Neural progenitor cell (in vitro differentiated cells): ENCODE measurements around the gene TCF25.

ENCODE experiments used
- EZH2 ChIP-seq: fragments of 200-600 bp; sonication (generic); IDR thresholded peaks from 2 replicates; pipeline ENCODE4 v1.6.1; 2017; ENCODE audit warnings: antibody characterized with exemption, mild to moderate bottlenecking, moderate library complexity
- EZH2phosphoT487 ChIP-seq: fragments of 200-600 bp; sonication (generic); IDR thresholded peaks from 2 replicates; pipeline ENCODE4 v1.6.1; 2017; ENCODE audit warnings: antibody characterized with exemption
- TF ChIP-seq, protein P1 (sequence below): fragments of 200-600 bp; sonication (generic); IDR thresholded peaks from 2 replicates; pipeline ENCODE4 v1.5.1; 2017; ENCODE audit warnings: antibody characterized with exemption, mild to moderate bottlenecking

DNA sequence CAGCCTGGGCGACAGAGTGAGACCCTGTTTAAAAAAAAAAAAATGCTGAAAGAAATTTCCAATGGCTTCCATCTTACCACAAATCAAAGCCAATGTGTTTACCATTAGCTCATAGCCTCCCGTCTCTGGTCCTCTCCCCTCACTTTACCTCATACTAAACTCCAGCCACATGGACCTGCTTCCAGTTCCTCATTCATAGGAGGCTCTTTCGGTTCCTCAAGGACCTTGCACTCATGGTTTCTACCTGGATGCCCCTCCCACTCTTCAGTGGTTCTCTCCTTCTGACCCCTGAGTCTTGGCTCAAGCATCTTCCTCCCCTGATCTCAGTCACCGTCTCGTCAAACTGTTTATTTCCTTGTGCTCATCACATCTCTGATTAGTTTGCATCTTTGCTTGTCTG, 71.4 kb downstream of the TCF25 start:
- TF ChIP-seq, protein P1, sequence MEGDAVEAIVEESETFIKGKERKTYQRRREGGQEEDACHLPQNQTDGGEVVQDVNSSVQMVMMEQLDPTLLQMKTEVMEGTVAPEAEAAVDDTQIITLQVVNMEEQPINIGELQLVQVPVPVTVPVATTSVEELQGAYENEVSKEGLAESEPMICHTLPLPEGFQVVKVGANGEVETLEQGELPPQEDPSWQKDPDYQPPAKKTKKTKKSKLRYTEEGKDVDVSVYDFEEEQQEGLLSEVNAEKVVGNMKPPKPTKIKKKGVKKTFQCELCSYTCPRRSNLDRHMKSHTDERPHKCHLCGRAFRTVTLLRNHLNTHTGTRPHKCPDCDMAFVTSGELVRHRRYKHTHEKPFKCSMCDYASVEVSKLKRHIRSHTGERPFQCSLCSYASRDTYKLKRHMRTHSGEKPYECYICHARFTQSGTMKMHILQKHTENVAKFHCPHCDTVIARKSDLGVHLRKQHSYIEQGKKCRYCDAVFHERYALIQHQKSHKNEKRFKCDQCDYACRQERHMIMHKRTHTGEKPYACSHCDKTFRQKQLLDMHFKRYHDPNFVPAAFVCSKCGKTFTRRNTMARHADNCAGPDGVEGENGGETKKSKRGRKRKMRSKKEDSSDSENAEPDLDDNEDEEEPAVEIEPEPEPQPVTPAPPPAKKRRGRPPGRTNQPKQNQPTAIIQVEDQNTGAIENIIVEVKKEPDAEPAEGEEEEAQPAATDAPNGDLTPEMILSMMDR, result no peak
- no peak for TF ChIP-seq EZH2phosphoT487
- TF ChIP-seq EZH2, result no peak
